IMR-90 (cell line): ENCODE data around the gene GMPPB.

Experiments
- CEBPB ChIP-seq: IDR thresholded peaks from 2 replicates; pipeline ENCODE4 v1.6.1; 2012; ENCODE audit warnings: low read depth, low read length, improper control_type of control experiment
- CTCF ChIP-seq: conservative IDR thresholded peaks from 2 replicates; pipeline ENCODE4 v1.5.1; 2012; ENCODE audit warnings: mild to moderate bottlenecking, low read depth, low read length, improper control_type of control experiment
- ELK1 ChIP-seq: fragments of 150-350 bp; IDR thresholded peaks from 2 replicates; pipeline ENCODE4 v1.6.1; 2016; ENCODE audit warnings: low read depth, mild to moderate bottlenecking, low read length, moderate library complexity, borderline replicate concordance
- MAFK ChIP-seq: IDR thresholded peaks from 2 replicates; pipeline ENCODE4 v1.6.1; 2012; ENCODE audit warnings: low read depth, low read length, improper control_type of control experiment
- MAZ ChIP-seq: IDR thresholded peaks from 2 replicates; pipeline ENCODE4 v1.6.1; 2012; ENCODE audit warnings: low read depth, mild to moderate bottlenecking, low read length, improper control_type of control experiment, moderate library complexity, borderline replicate concordance
- POLR2A ChIP-seq: IDR thresholded peaks from 2 replicates; pipeline ENCODE4 v1.6.1; 2012; ENCODE audit warnings: mild to moderate bottlenecking, low read depth, low read length
- RFX5 ChIP-seq: IDR thresholded peaks from 2 replicates; pipeline ENCODE4 v1.8.0; 2012; ENCODE audit warnings: low read depth, mild to moderate bottlenecking, low read length, moderate library complexity

- TF ChIP-seq CTCF (no peak), CEBPB (no peak), MAFK (no peak), POLR2A (no peak), RFX5 (no peak), ELK1 (no peak), MAZ (no peak)
Measured at GRCh38 chr3:49670940-49671290, 52.8 kb downstream of the GMPPB start.
